Endothelial cell (in vitro differentiated cells): Measurements from ENCODE around the gene TBC1D9. TPM values are rescaled to one million over a fixed set of nuclear protein-coding genes. Genes with fewer than 3 reads are reported as not detected.
"Not testable (repeated sequence)": the region's sequence is repeated elsewhere in the genome, so short reads cannot be mapped to it uniquely, and the experiment has no call there.

Source experiments
- DNase-seq: peaks from one replicate; pipeline ENCODE4 v3.0.0; 2021; ENCODE audit warnings: low spot score
- H3K27ac Mint-ChIP-seq: one replicate; pipeline ENCODE4 v1.8.0; 2021; ENCODE audit warnings: mixed read lengths, inconsistent platforms; ENCODE audit not compliant: unreplicated experiment
- H3K27me3 Mint-ChIP-seq: one replicate; pipeline ENCODE4 v1.8.0; 2021; ENCODE audit warnings: mild to moderate bottlenecking, moderate library complexity, mixed read lengths, inconsistent platforms; ENCODE audit not compliant: unreplicated experiment
- H3K36me3 Mint-ChIP-seq: one replicate; pipeline ENCODE4 v1.8.0; 2021; ENCODE audit warnings: mild to moderate bottlenecking, low read depth, mixed read lengths, inconsistent platforms; ENCODE audit not compliant: unreplicated experiment
- H3K4me1 Mint-ChIP-seq: one replicate; pipeline ENCODE4 v1.8.0; 2021; ENCODE audit warnings: mild to moderate bottlenecking, mixed read lengths, inconsistent platforms; ENCODE audit not compliant: unreplicated experiment
- H3K4me3 Mint-ChIP-seq: one replicate; pipeline ENCODE4 v1.8.0; 2021; ENCODE audit warnings: mild to moderate bottlenecking, mixed read lengths, inconsistent platforms; ENCODE audit not compliant: unreplicated experiment
- H3K9me3 Mint-ChIP-seq: one replicate; pipeline ENCODE4 v1.8.0; 2021; ENCODE audit warnings: mixed read lengths, inconsistent platforms; ENCODE audit not compliant: unreplicated experiment
- CTCF ChIP-seq: fragments of 200-600 bp; sonication (generic); IDR thresholded peaks from one replicate; pipeline ENCODE4 v1.5.0; 2021; ENCODE audit warnings: antibody characterized with exemption; ENCODE audit not compliant: unreplicated experiment
- total RNA-seq: library from RNA; stranded (reverse); fragmentation: NEBNext Ultra II Directional; extraction: Animal tissue kit (Norgen Biotek cat#: 25700); gene quantifications from one replicate; pipeline ENCODE4 v1.2.1, GENCODE V29; 2021; ENCODE audit not compliant: unreplicated experiment

TBC1D9 gene
- total RNA-seq, 1 donor from 2014 or later, result 25.5 TPM

GRCh38 chr4:140799686-140800225 lies 43.6 kb upstream of the TBC1D9 start:
- no peak for DNase-seq
- TF ChIP-seq CTCF, result no peak
- H3K4me1 Mint-ChIP-seq, result peaks cover 12% of the 10 kb centered on the region
- no peaks in the 10 kb centered on the region for H3K9me3 Mint-ChIP-seq
- H3K36me3 Mint-ChIP-seq, result no peaks in the 10 kb centered on the region
- peaks cover 2% of the 10 kb centered on the region for H3K27me3 Mint-ChIP-seq
- H3K27ac Mint-ChIP-seq, result no peak overlapping the region
- H3K4me3 Mint-ChIP-seq, result peak overlapping the region; percentile 15

GRCh38 chr4:140793291-140793690 lies 37.1 kb upstream of the TBC1D9 start:
- Mint-ChIP-seq H3K36me3 (no peaks in the 10 kb centered on the region), H3K9me3 (no peaks in the 10 kb centered on the region), H3K27ac (no peak overlapping the region), H3K27me3 (no peaks in the 10 kb centered on the region), H3K4me3 (no peak overlapping the region), H3K4me1 (peaks cover 19% of the 10 kb centered on the region)
- DNase-seq, result no peak
- no peak for TF ChIP-seq CTCF

- no peak overlapping the region for H3K27ac Mint-ChIP-seq
- peaks cover 19% of the 10 kb centered on the region for H3K4me1 Mint-ChIP-seq
Measured at GRCh38 chr4:140790765-140791164, 34.6 kb upstream of the TBC1D9 start.

GRCh38 chr4:140790171-140790570 lies 34.0 kb upstream of the TBC1D9 start:
- DNase-seq, result no peak
- H3K4me3 Mint-ChIP-seq, result no peak overlapping the region
- no peaks in the 10 kb centered on the region for H3K9me3 Mint-ChIP-seq
- TF ChIP-seq CTCF, result no peak
- H3K36me3 Mint-ChIP-seq, result no peaks in the 10 kb centered on the region
- H3K27me3 Mint-ChIP-seq, result peaks cover 2% of the 10 kb centered on the region
- peaks cover 19% of the 10 kb centered on the region for H3K4me1 Mint-ChIP-seq
- no peak overlapping the region for H3K27ac Mint-ChIP-seq

More at GRCh38 chr4:140790765-140791164, 34.6 kb upstream of the TBC1D9 start:
- H3K4me3 Mint-ChIP-seq, result no peak overlapping the region
- TF ChIP-seq CTCF, result no peak
- H3K36me3 Mint-ChIP-seq, result no peaks in the 10 kb centered on the region
- H3K9me3 Mint-ChIP-seq, result no peaks in the 10 kb centered on the region
- H3K27me3 Mint-ChIP-seq, result peaks cover 2% of the 10 kb centered on the region
- no peak for DNase-seq

- no peak for TF ChIP-seq CTCF
- H3K27me3 Mint-ChIP-seq, result peaks cover 2% of the 10 kb centered on the region
- H3K27ac Mint-ChIP-seq, result no peak overlapping the region
- no peak for DNase-seq
- H3K36me3 Mint-ChIP-seq, result no peaks in the 10 kb centered on the region
- peaks cover 19% of the 10 kb centered on the region for H3K4me1 Mint-ChIP-seq
- H3K4me3 Mint-ChIP-seq, result no peak overlapping the region
- no peaks in the 10 kb centered on the region for H3K9me3 Mint-ChIP-seq
Measured at GRCh38 chr4:140789759-140790158, 33.6 kb upstream of the TBC1D9 start.

- not testable (repeated sequence) for H3K4me1 Mint-ChIP-seq, H3K27me3 Mint-ChIP-seq, H3K9me3 Mint-ChIP-seq, H3K36me3 Mint-ChIP-seq, H3K4me3 Mint-ChIP-seq, H3K27ac Mint-ChIP-seq, DNase-seq
Measured at GRCh38 chr4:140782787-140783186, 26.6 kb upstream of the TBC1D9 start.
